Adrenal gland (tissue), 12 donors: ENCODE data around the gene UNC13D. TPM values are rescaled to one million over a fixed set of nuclear protein-coding genes. Genes with fewer than 3 reads are reported as not detected.
"Not testable (repeated sequence)": the region's sequence is repeated elsewhere in the genome, so short reads cannot be mapped to it uniquely, and the experiment has no call there.

Experiments used
- DNase-seq, 7 donors: peaks; one replicate each; pipeline ENCODE4 v3.0.0-alpha.2; 2019 to 2020
- H3K27ac ChIP-seq, 5 donors: fragments of 200-600 bp; sonication (generic) in 4 of 5; 1 replicate in 3 of 5; 2 replicates in 2 of 5; pipeline versions ENCODE4 v1.5.1 to v1.8.0; 2016 to 2020; ENCODE audit warnings: mild to moderate bottlenecking in 1 of 5
- H3K27me3 ChIP-seq: fragments of 200-600 bp; 2 replicates; pipeline ENCODE4 v1.8.0; 2021
- H3K36me3 ChIP-seq, 2 donors: fragments of 200-600 bp; replicated peaks in 1 of 2; 1 replicate in 1 of 2; 2 replicates in 1 of 2; pipeline versions ENCODE4 v1.5.1 to v1.8.0; 2018 to 2022
- H3K4me1 ChIP-seq, 2 donors: fragments of 200-600 bp; replicated peaks in 1 of 2; 1 replicate in 1 of 2; 2 replicates in 1 of 2; pipeline versions ENCODE4 v1.5.1 to v1.8.0; 2018 to 2021
- H3K4me3 ChIP-seq, 4 donors: fragments of 200-600 bp; sonication (generic) in 3 of 4; one replicate each; pipeline ENCODE4 v1.5.1; 2016 to 2018
- H3K9me3 ChIP-seq, 3 donors: fragments of 200-600 bp; sonication (generic) in 1 of 3; replicated peaks in 1 of 3; 1 replicate in 2 of 3; 2 replicates in 1 of 3; pipeline versions ENCODE4 v1.5.1 to v1.8.0; 2016 to 2021
- CTCF ChIP-seq, 6 experiments: fragments of 450-650 bp in 4 of 6; fragments of 200-600 bp in 2 of 6; sonication (generic) in 1 of 6; IDR thresholded peaks; 1 replicate in 5 of 6; 2 replicates in 1 of 6; pipeline versions ENCODE4 v1.5.1 to v1.8.0; 2016 to 2021; ENCODE audit warnings: antibody characterized with exemption in 6 of 6, mild to moderate bottlenecking in 2 of 6, moderate library complexity in 1 of 6
- POLR2A ChIP-seq, 2 donors: fragments of 450-650 bp; IDR thresholded peaks; one replicate each; pipeline ENCODE4 v1.6.1; 2017; ENCODE audit warnings: antibody characterized with exemption in 2 of 2, mild to moderate bottlenecking in 2 of 2, moderate library complexity in 1 of 2
- WGBS, 4 donors: extraction: QIAGEN DNeasy Blood & Tissue Kit in 2 of 4; methylation state at CpG; one replicate each; pipeline versions ENCODE4 v1.1.5 to v1.1.7; 2013 to 2017; 5-methylcytosine and 5-hydroxymethylcytosine counted together
- intact Hi-C, 2 donors: fragments of 100-400 bp; cut with DNase I; formaldehyde crosslinking; loops; one replicate each; pipeline versions ENCODE4 v1.14.1 to v1.15.0; 2022 to 2023
- polyA plus RNA-seq, 3 donors: library from polyadenylated mRNA; stranded (reverse); fragments of 200-250 nt in 2 of 3; fragments of 350-450 nt in 1 of 3; fragmentation: Illumina TruSeq in 1 of 3; extraction: RNeasy Lipid Tissue Mini Kit (QIAGEN cat#74804) in 1 of 3; gene quantifications; one replicate each; pipeline ENCODE4 v1.2.3, GENCODE V29; 2013 to 2014
- total RNA-seq, 9 donors: library from RNA; depleted of rRNA in 4 of 9; stranded (reverse); fragments of >200 nt in 4 of 9; fragments of 120-200 nt in 1 of 9; fragmentation: NEBNext Ultra II Directional in 1 of 9; extraction: Animal tissue kit (Norgen Biotek cat#: 25700) in 1 of 9; gene quantifications; one replicate each; pipeline versions ENCODE4 v1.1.0 to v1.2.4, GENCODE V29; 2013 to 2023
- donor health status: healthy with polysubstance abuse.
- donor health status: Bipolar disorder and iron deficiency.
- donor health status: DM: yes; HTN: yes; CAD: no.
- donor health status: DM: no; HTN: no; CAD: no.
- donor health status: DM: no; HTN: no; CAD: no.
- donor health status: DM: yes; HTN: yes; CAD: no.

UNC13D gene
- total and polyA plus RNA-seq, 12 donors, result 3.0 to 47.5 (median 13.8) TPM

- Histone ChIP-seq H3K4me3 (no peak overlapping the region), H3K27ac (peak overlapping the region in 1 of 5 donors; percentile 86), H3K27me3 (no peaks in the 10 kb centered on the region), H3K9me3 (no peaks in the 10 kb centered on the region), H3K4me1 (peaks cover 12 to 15% of the 10 kb centered on the region in 2 donors), H3K36me3 (peaks cover 0 to 53% of the 10 kb centered on the region in 2 donors)
- intact Hi-C loops, result loop anchor here in 1 of 2 donors (10.0 kb wide), 1 partner anchor 46 kb away; the partner anchor contains the start of gene GALK1
- DNase-seq, result no peak
- WGBS, 4 donors, result 90 to 100% (median 96%) methylated on average over 5 to 7 of the region's 7 CpGs
- TF ChIP-seq CTCF (IDR thresholded peaks at IDR 0.05), result no peak
- no peak for TF ChIP-seq POLR2A (IDR thresholded peaks at IDR 0.05)
Measured at GRCh38 chr17:75811174-75811573, 33.0 kb downstream of the UNC13D start.

GRCh38 chr17:75810756-75811155 lies 33.4 kb downstream of the UNC13D start:
- H3K4me1 ChIP-seq, result peaks cover 12 to 14% of the 10 kb centered on the region in 2 donors
- peak overlapping the region in 1 of 5 donors; percentile 86 for H3K27ac ChIP-seq
- DNase-seq, H3K27me3 ChIP-seq, H3K4me3 ChIP-seq, H3K9me3 ChIP-seq: not testable (repeated sequence)
- 92 to 96% (median 95%) methylated on average over 11 of the region's 11 CpGs for WGBS, 4 donors
- H3K36me3 ChIP-seq, result peaks cover 0 to 50% of the 10 kb centered on the region in 2 donors
- intact Hi-C loops, result loop anchor here in 1 of 2 donors (10.0 kb wide), 1 partner anchor 46 kb away; the partner anchor contains the start of gene GALK1

- no peaks in the 10 kb centered on the region for H3K27me3 ChIP-seq
- H3K36me3 ChIP-seq, result peaks cover 0 to 45% of the 10 kb centered on the region in 2 donors
- H3K4me3 ChIP-seq, result no peak overlapping the region
- H3K27ac ChIP-seq, result peak overlapping the region in 1 of 5 donors; percentile 86
- no peaks in the 10 kb centered on the region for H3K9me3 ChIP-seq
- DNase-seq, result no peak
- 93 to 98% (median 96%) methylated on average over 5 of the region's 5 CpGs for WGBS, 4 donors
- peaks cover 7 to 9% of the 10 kb centered on the region in 2 donors for H3K4me1 ChIP-seq
- TF ChIP-seq CTCF (IDR thresholded peaks at IDR 0.05), result no peak
- no peak for TF ChIP-seq POLR2A (IDR thresholded peaks at IDR 0.05)
- intact Hi-C loops, result loop anchor here in 1 of 2 donors (10.0 kb wide), 1 partner anchor 45 kb away; the partner anchor contains the start of gene GALK1
Measured at GRCh38 chr17:75810216-75810615, 34.0 kb downstream of the UNC13D start.

- Histone ChIP-seq H3K27ac (peak overlapping the region in 3 of 5 donors; percentile 26 to 86 (median 48)), H3K4me1 (peaks cover 3 to 6% of the 10 kb centered on the region in 2 donors), H3K4me3 (no peak overlapping the region), H3K27me3 (no peaks in the 10 kb centered on the region), H3K9me3 (no peaks in the 10 kb centered on the region), H3K36me3 (peaks cover 0 to 42% of the 10 kb centered on the region in 2 donors)
- WGBS, 4 donors, result 91 to 94% (median 92%) methylated on average over 18 to 24 of the region's 24 CpGs
- TF ChIP-seq CTCF (IDR thresholded peaks at IDR 0.05) (no peak), POLR2A (IDR thresholded peaks at IDR 0.05) (no peak)
- intact Hi-C loops, result loop anchor here in 1 of 2 donors (10.0 kb wide), 1 partner anchor 45 kb away; the partner anchor contains the start of gene GALK1
- no peak for DNase-seq
Measured at GRCh38 chr17:75809631-75810111, 34.5 kb downstream of the UNC13D start.
